Measurements from ENCODE around the gene TBC1D22B.

The TBC1D22B gene

GRCh38 chr6:37282371-37282770, 24.8 kb downstream of the TBC1D22B start:
- POLR2A ChIA-PET, result no interaction called here
- H3K36me3 ChIP-seq (ENCODE audit: control insufficient read depth in 2 of 2, insufficient read depth in 1 of 2, low read length in 2 of 2), result peaks cover 8 to 66% of the 10 kb centered on the region in 2 experiments
- no peak overlapping the region for H3K27ac ChIP-seq (ENCODE audit: extremely low read depth, low read depth, low read length)
- no peaks in the 10 kb centered on the region for H3K9me3 ChIP-seq (ENCODE audit: control insufficient read depth, insufficient read depth, low read depth, low read length)
- CTCF ChIA-PET, result interaction anchor here (0.6 to 1.1 kb wide), 4 partner anchors 17 to 264 kb away, joined by 3 read pairs; no protein-coding TSS in a partner anchor
- no peak for TF ChIP-seq CTCF (tag by site-specific recombination; IDR thresholded peaks at IDR 0.05)
- no peak for TF ChIP-seq ZNF398 (tag by site-specific recombination; IDR thresholded peaks at IDR 0.05)
- TF ChIP-seq ZNF513 (tag by site-specific recombination; IDR thresholded peaks at IDR 0.05), result no peak
- no peak for TF ChIP-seq SCRT1 (tag by site-specific recombination; IDR thresholded peaks at IDR 0.05; ENCODE audit: borderline replicate concordance)
- TF ChIP-seq ZNF184 (tag by site-specific recombination; IDR thresholded peaks at IDR 0.05), result no peak
- no peak for TF ChIP-seq ZNF785 (tag by site-specific recombination; IDR thresholded peaks at IDR 0.05)
- TF ChIP-seq EGR2 (tag by site-specific recombination; IDR thresholded peaks at IDR 0.05; ENCODE audit: low read depth), result no peak
- no peak for TF ChIP-seq REST (tag by site-specific recombination; IDR thresholded peaks at IDR 0.05)
- TF ChIP-seq ZNF280C (tag by site-specific recombination; IDR thresholded peaks at IDR 0.05), result no peak
- no peak for TF ChIP-seq MEIS1 (CRISPR knock-in tag; IDR thresholded peaks at IDR 0.05; ENCODE audit: borderline replicate concordance)
- TF ChIP-seq PRDM6 (tag by site-specific recombination; IDR thresholded peaks at IDR 0.05), result no peak
- no peak for TF ChIP-seq ZNF24 (tag by site-specific recombination; IDR thresholded peaks at IDR 0.05)
- no peak for TF ChIP-seq ZNF600 (tag by site-specific recombination; IDR thresholded peaks at IDR 0.05)
- TF ChIP-seq SCRT2 (tag by site-specific recombination; IDR thresholded peaks at IDR 0.05), result no peak
- peaks cover 9% of the 10 kb centered on the region for H3K4me1 ChIP-seq (ENCODE audit: control insufficient read depth, insufficient read depth, low read length)
- H3K4me3 ChIP-seq (ENCODE audit: low read depth, low read length), result no peak overlapping the region

Measured in HEK293 (cell line).